ENCODE results near the gene MAN2B2.

DNA sequence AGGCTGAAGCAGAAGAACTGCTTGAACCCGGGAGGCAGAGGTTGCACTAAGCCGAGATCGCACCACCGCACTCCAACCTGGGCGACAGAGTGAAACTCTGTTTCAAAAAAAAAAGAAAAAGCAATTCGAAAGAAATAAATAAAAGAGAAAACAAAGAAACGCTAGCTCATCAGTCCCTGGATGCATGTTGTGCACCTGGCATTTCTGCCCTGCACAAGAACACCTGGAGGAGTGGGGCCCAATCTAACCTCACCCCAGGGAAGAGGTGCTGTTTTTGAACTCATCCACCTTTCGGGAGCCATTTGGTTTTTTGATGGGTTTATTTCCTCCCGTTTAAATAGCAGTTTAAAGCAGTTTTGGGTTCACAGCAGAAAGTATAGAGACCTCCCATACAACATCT is 59.8 kb downstream of the MAN2B2 start:
- TF ChIP-seq CTCF (IDR thresholded peaks at IDR 0.05) (no peak), POLR2A (IDR thresholded peaks at IDR 0.05) (no peak)

Measured in lower leg skin (tissue), 3 donors.